Cardiac muscle cell (in vitro differentiated cells and primary cell): ENCODE results near the gene LITAF. TPM values are rescaled to one million over a fixed set of nuclear protein-coding genes. Genes with fewer than 3 reads are reported as not detected.

Source experiments
- DNase-seq, 2 donors: peaks; one replicate each; pipeline versions ENCODE4 v3.0.0 to v3.0.0-alpha.2; 2010 to 2017; ENCODE audit warnings: low read depth in 1 of 2, low spot score in 1 of 2
- H3K27ac ChIP-seq: fragments of 200-600 bp; sonication (generic); 2 replicates; pipeline ENCODE4 v1.5.1; 2016
- H3K27me3 ChIP-seq: fragments of 200-600 bp; sonication (generic); 2 replicates; pipeline ENCODE4 v1.6.0; 2016; ENCODE audit warnings: control low read depth
- H3K36me3 ChIP-seq: fragments of 200-600 bp; sonication (generic); 2 replicates; pipeline ENCODE4 v1.5.1; 2016; ENCODE audit warnings: control low read depth
- H3K4me1 ChIP-seq: fragments of 200-600 bp; sonication (generic); 2 replicates; pipeline ENCODE4 v1.8.1; 2017; ENCODE audit warnings: low read depth, mild to moderate bottlenecking, mixed run types
- H3K4me3 ChIP-seq: fragments of 200-600 bp; sonication (generic); 2 replicates; pipeline ENCODE4 v1.5.1; 2016; ENCODE audit warnings: mild to moderate bottlenecking
- H3K9me3 ChIP-seq: fragments of 200-600 bp; sonication (generic); 2 replicates; pipeline ENCODE4 v1.5.1; 2017; ENCODE audit warnings: low read depth, mild to moderate bottlenecking, control low read depth
- CTCF ChIP-seq: IDR thresholded peaks from 2 replicates; pipeline ENCODE4 v1.5.1; 2012; ENCODE audit warnings: low read depth, mild to moderate bottlenecking, low read length
- polyA plus RNA-seq: library from polyadenylated mRNA; unstranded; fragments of >200 nt; fragmentation: Nextera tagmentation; extraction: Ambion mirVana; gene quantifications from 2 replicates; pipeline ENCODE4 v1.2.1, GENCODE V29; 2016
- total RNA-seq: library from RNA; depleted of rRNA; stranded (reverse); fragments of >200 nt; gene quantifications from 2 replicates; pipeline ENCODE4 v1.2.3, GENCODE V29; 2016

Gene LITAF
- total and polyA plus RNA-seq, 2 experiments from 2014 or later, result 42.1 to 43.3 TPM

DNA sequence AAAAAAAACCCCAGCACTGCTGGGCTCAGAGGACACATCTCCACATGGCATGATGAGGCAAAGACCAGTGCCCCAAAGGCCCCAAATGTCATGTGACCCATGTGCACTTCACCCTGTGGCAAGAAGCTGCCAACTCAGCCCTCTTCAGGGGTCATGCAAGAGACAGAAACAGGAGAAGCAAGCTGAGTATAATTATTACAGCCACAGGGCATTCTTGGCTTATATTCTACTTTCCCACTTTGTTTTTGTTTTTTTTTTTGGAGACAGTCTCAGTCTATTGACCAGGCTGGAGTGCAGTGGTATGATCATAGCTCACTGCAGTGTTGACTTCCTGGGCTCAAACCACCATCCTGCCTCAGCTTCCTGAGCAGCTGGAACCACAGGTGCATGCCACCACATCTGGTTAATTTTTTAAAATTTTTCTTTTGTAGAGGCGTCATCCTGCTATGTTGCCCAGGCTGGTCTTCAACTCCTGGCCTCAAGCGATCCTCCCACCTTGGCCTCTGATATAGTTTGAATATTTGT lies 32.7 kb upstream of the LITAF start:
- Histone ChIP-seq H3K4me1 (no peaks in the 10 kb centered on the region), H3K27ac (no peak overlapping the region), H3K36me3 (no peaks in the 10 kb centered on the region), H3K9me3 (no peaks in the 10 kb centered on the region), H3K4me3 (no peak overlapping the region), H3K27me3 (no peaks in the 10 kb centered on the region)
- DNase-seq, result no peak
- TF ChIP-seq CTCF, result no peak

DNA sequence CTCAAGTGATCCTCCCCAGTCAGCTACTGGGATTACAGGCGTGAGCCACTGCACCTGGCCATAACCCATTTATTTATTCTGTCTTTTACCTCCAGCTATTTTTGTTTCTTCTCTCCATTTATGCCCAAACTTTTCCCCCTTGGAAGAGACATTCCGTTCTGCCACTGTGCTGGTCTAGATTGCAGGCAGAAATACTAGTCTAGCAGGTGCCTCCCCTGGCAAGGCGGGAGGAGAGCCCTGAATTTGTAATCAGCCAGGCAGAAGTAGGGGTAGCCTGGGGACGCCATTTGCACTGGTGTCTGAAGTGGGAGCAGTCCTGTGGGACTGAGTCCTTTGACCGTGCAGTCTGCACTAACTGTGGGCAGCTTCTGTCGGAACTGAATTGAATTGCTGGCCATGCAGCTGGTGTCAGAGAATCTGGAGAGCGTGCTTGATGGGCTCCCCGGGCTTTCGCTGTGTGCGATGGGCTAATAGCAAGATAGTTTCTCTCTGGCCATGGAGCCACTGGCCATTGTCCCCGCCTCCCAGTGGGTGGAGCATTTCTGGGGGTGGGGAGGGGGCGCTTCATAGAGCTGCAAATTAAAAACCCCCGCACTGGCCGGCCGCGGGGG lies 31.5 kb upstream of the LITAF start:
- TF ChIP-seq CTCF, result no peak
- DNase-seq, result no peak
- Histone ChIP-seq H3K27me3 (no peaks in the 10 kb centered on the region), H3K36me3 (no peaks in the 10 kb centered on the region), H3K27ac (no peak overlapping the region), H3K9me3 (no peaks in the 10 kb centered on the region), H3K4me1 (no peaks in the 10 kb centered on the region), H3K4me3 (no peak overlapping the region)

DNA sequence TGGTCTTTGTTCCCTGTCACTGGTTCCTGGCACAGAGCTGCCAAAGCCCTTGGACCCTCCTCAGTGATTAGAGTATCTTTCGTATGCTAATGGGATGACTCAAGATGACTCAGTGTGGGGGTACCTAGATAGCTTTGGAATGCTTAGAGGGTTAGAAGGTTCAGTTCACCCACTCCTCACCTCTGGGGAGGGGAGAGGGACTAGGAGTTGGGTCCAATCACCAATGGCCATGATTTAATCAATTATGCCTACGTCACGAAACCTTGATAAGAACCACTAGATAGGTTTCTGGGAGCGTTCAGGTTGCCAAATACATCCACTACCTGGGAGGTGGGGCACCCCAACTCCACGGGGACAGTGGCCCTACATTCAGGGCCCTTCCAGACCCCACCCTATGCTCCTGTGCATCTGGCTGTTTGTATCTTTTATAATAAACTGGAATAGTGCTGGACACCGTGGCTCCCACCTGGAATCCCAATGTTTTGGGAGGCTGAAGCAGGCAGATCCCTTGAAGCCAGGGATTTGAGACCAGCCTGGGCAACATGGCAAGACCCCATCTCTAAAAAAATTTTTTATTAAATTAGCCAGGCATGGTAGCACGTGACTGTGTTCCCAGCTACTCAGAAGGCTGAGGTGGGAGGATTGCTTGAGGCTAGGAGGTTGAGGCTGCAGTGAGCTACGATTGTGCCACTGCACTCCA lies 29.2 kb upstream of the LITAF start:
- Histone ChIP-seq H3K27me3 (no peaks in the 10 kb centered on the region), H3K36me3 (no peaks in the 10 kb centered on the region), H3K9me3 (no peaks in the 10 kb centered on the region), H3K27ac (no peak overlapping the region), H3K4me1 (no peaks in the 10 kb centered on the region), H3K4me3 (no peak overlapping the region)
- DNase-seq, result no peak
- no peak for TF ChIP-seq CTCF

GRCh38 chr16:11614587-11615175 lies 28.0 kb upstream of the LITAF start:
- Histone ChIP-seq H3K4me3 (no peak overlapping the region), H3K4me1 (peaks cover 9% of the 10 kb centered on the region), H3K9me3 (no peaks in the 10 kb centered on the region), H3K27ac (no peak overlapping the region), H3K27me3 (no peaks in the 10 kb centered on the region), H3K36me3 (no peaks in the 10 kb centered on the region)
- DNase-seq, result no peak
- no peak for TF ChIP-seq CTCF

DNA sequence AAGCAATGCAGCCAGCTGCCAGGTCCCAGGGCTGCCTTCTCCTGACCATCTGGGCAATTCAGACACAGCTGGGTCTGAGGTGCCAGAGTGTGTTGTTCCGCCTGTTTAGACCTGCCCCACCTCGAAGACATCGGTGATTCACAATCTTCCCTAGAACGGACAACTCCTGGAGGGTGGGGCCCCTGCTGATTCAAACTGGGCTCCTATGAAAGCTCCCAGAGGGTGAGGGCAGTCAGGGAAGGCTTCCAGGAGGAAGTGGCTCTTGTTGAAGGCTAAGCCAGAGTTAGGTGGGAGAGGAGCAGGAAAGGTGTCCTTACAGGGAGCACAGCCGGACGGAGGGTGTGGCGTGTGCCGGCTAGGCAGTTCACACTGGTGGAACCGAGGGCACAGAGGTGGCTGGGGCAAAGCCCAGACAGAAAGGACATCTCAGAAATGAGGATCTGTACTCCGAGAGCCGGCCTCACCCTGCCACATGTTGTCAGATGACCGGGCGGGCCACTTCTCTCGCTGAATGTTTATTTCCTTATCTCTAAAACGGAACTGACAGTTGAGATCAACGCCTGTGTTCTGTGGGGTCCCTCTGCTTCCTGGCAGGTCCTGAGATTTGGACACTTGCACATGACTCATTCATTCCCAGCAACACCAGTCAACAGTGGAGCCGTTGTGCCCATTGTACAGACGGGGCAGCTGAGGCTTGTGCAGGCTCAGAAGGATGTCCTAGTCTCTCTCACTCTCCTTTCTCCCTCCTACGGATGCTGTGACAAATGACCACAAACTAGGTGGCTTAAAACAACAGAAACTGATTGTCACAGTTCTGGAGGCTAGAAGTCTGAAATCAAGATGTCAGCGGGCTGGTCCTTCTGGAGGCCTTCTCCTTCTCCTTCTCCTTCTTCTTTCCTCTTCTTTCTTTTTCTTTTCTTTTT lies 26.9 kb upstream of the LITAF start:
- TF ChIP-seq CTCF, result no peak
- no peak overlapping the region for H3K4me3 ChIP-seq
- no peaks in the 10 kb centered on the region for H3K9me3 ChIP-seq
- H3K27me3 ChIP-seq, result no peaks in the 10 kb centered on the region
- no peak for DNase-seq
- no peak overlapping the region for H3K27ac ChIP-seq
- H3K36me3 ChIP-seq, result no peaks in the 10 kb centered on the region
- H3K4me1 ChIP-seq, result peaks cover 10% of the 10 kb centered on the region
